Panc1 (cell line): ENCODE results near the gene AQP5. TPM values are rescaled to one million over a fixed set of nuclear protein-coding genes. Genes with fewer than 3 reads are reported as not detected.

Experiments used
- ATAC-seq: fragments of 200-7000 bp; cut with Tn5 transposase; 2 replicates; pipeline ENCODE4 v1.9.1; 2020; ENCODE audit warnings: mild to moderate bottlenecking, moderate library complexity
- BruUV-seq: library from RNA; stranded (reverse); fragments of 400-500 nt; replicated peaks from 2 replicates; lab custom pipeline; 2021; lab: Mats Ljungman, UMichigan
- CTCF ChIA-PET: fragments of 300-600 bp; sonication (Branson Sonifier 250); formaldehyde crosslinking; loops from one replicate; lab custom pipeline; 2022; ENCODE audit warnings: antibody characterized with exemption; lab: Charles Lee
- POLR2A ChIA-PET: fragments of 300-600 bp; sonication (Branson Sonifier 250); formaldehyde crosslinking; loops from one replicate; lab custom pipeline; 2022; ENCODE audit warnings: antibody characterized with exemption; lab: Charles Lee
- DNase-seq: peaks from one replicate; pipeline ENCODE4 v3.0.0-alpha.2; 2010; ENCODE audit warnings: low read depth, low spot score
- H3K27ac ChIP-seq: 2 replicates; pipeline ENCODE4 v1.5.1; 2011; ENCODE audit warnings: mild to moderate bottlenecking, low read length, inconsistent platforms
- H3K27me3 ChIP-seq: fragments of 200-500 bp; sonication (Bioruptor generic); 2 replicates; pipeline ENCODE4 v1.6.0; 2014; ENCODE audit warnings: low read length, inconsistent platforms; ENCODE audit not compliant: control insufficient read depth, insufficient read depth
- H3K36me3 ChIP-seq: fragments of 200-500 bp; sonication (Bioruptor generic); 2 replicates; pipeline ENCODE4 v1.5.1; 2014; ENCODE audit warnings: inconsistent platforms, mild to moderate bottlenecking, low read length, moderate library complexity; ENCODE audit not compliant: control insufficient read depth, insufficient read depth
- H3K4me1 ChIP-seq: 2 replicates; pipeline ENCODE4 v1.5.1; 2011; ENCODE audit warnings: inconsistent platforms, mild to moderate bottlenecking, low read length, moderate library complexity; ENCODE audit not compliant: control insufficient read depth, insufficient read depth
- H3K4me3 ChIP-seq, 2 experiments: 2 replicates each; pipeline ENCODE4 v1.5.1; 2011 to 2012; ENCODE audit warnings: low read depth in 2 of 2, low read length in 2 of 2, mild to moderate bottlenecking in 2 of 2, inconsistent platforms in 1 of 2, moderate library complexity in 1 of 2
- H3K9me3 ChIP-seq: fragments of 200-500 bp; sonication (Bioruptor generic); 2 replicates; pipeline ENCODE4 v1.5.1; 2014; ENCODE audit warnings: low read depth, mild to moderate bottlenecking, inconsistent platforms, low read length, moderate library complexity; ENCODE audit not compliant: control insufficient read depth, insufficient read depth
- CTCF ChIP-seq: fragments of 450-650 bp; IDR thresholded peaks from 2 replicates; pipeline ENCODE4 v1.5.1; 2017; ENCODE audit warnings: mild to moderate bottlenecking
- POLR2AphosphoS5 ChIP-seq: IDR thresholded peaks from 2 replicates; pipeline ENCODE4 v1.6.1; 2012; ENCODE audit warnings: mild to moderate bottlenecking, low read depth, low read length, moderate library complexity
- REST ChIP-seq, 2 experiments: IDR thresholded peaks; 2 replicates each; pipeline ENCODE4 v1.6.1; 2011 to 2012; ENCODE audit warnings: low read depth in 2 of 2, control low read depth in 1 of 2, low read length in 1 of 2, mild to moderate bottlenecking in 1 of 2, moderate library complexity in 1 of 2; ENCODE audit not compliant: insufficient read depth in 1 of 2
- SIN3A ChIP-seq: IDR thresholded peaks from 2 replicates; pipeline ENCODE4 v1.6.1; 2012; ENCODE audit warnings: low read depth, mild to moderate bottlenecking, low read length, moderate library complexity, borderline replicate concordance; ENCODE audit not compliant: insufficient read depth
- TCF7L2 ChIP-seq: IDR thresholded peaks from 2 replicates; pipeline ENCODE4 v1.6.1; 2011; ENCODE audit warnings: mild to moderate bottlenecking, low read depth, low read length, inconsistent platforms
- in situ Hi-C: cut with HindIII; loops from 2 replicates; pipeline ENCODE4 v1.10.0; 2016; ENCODE audit warnings: low sequenced_read_pairs, low pct_unique_long_range_greater_than_20kb
- intact Hi-C: fragments of 100-400 bp; cut with micrococcal nuclease; formaldehyde crosslinking; loops from one replicate; pipeline ENCODE4 v1.10.0; 2022; ENCODE audit not compliant: unreplicated experiment
- total RNA-seq: library from RNA; stranded (reverse); gene quantifications from one replicate; pipeline ENCODE4 v1.2.1, GENCODE V29; 2021; ENCODE audit not compliant: unreplicated experiment

AQP5 gene
- total RNA-seq, 1 experiment from 2014 or later = 0.72 TPM

- intact Hi-C loops = loop anchor here (10.0 kb wide), 1 partner anchor 185 kb away; no protein-coding TSS in a partner anchor
- peak overlapping the region; percentile 80 for H3K27ac ChIP-seq
- peak; percentile 81 for ATAC-seq
Measured at GRCh38 chr12:49959685-49960473, 1.8 kb upstream of the AQP5 start.

More at GRCh38 chr12:49959685-49960473, 1.8 kb upstream of the AQP5 start:
- Histone ChIP-seq H3K4me1 (peaks cover 33% of the 10 kb centered on the region), H3K27me3 (no peaks in the 10 kb centered on the region), H3K9me3 (no peaks in the 10 kb centered on the region), H3K4me3 (no peak overlapping the region), H3K36me3 (no peaks in the 10 kb centered on the region)
- TF ChIP-seq TCF7L2 (no peak), POLR2AphosphoS5 (no peak; the same call in 1 of the 2 replicates), REST (IDR thresholded peaks at IDR 0.05; ENCODE audit: insufficient read depth in 1 of 2, low read depth in 2 of 2, low read length in 1 of 2) (no peak), SIN3A (no peak), CTCF (no peak)
- ChIA-PET CTCF (interaction anchor here (0.6 to 1.6 kb wide), 3 partner anchors 9 to 44 kb away, joined by 3 to 5 read pairs (median 4); no protein-coding TSS in a partner anchor), POLR2A (interaction anchor here (0.6 kb wide), 1 partner anchor 9 kb away, joined by 3 read pairs; no protein-coding TSS in a partner anchor)
- in situ Hi-C loops = no loop called here
- DNase-seq = no peak
- BruUV-seq = no TSS peak
